Neutrophil (primary cell): ENCODE measurements around the gene ACP5.
"Not testable (repeated sequence)": the region's sequence is repeated elsewhere in the genome, so short reads cannot be mapped to it uniquely, and the experiment has no call there.

ENCODE experiments used
- H3K27ac ChIP-seq: fragments of 200-600 bp; sonication (generic); 2 replicates; pipeline ENCODE4 v1.5.1; 2016; ENCODE audit warnings: mild to moderate bottlenecking, moderate library complexity
- H3K27me3 ChIP-seq: fragments of 200-600 bp; sonication (generic); 2 replicates; pipeline ENCODE4 v1.6.0; 2016; ENCODE audit warnings: mild to moderate bottlenecking
- H3K36me3 ChIP-seq: fragments of 200-600 bp; sonication (generic); 2 replicates; pipeline ENCODE4 v1.5.1; 2017
- H3K4me1 ChIP-seq, 2 experiments: fragments of 200-600 bp in 1 of 2; sonication (generic) in 1 of 2; 1 replicate in 1 of 2; 2 replicates in 1 of 2; pipeline versions ENCODE4 v1.5.1 to v1.6.1; 2013 to 2016; ENCODE audit warnings: low read depth in 1 of 2, low read length in 1 of 2, mild to moderate bottlenecking in 1 of 2, moderate library complexity in 1 of 2; ENCODE audit not compliant: control insufficient read depth in 1 of 2, insufficient read depth in 1 of 2
- H3K4me3 ChIP-seq, 2 experiments: fragments of 200-600 bp in 1 of 2; sonication (generic) in 1 of 2; 1 replicate in 1 of 2; 2 replicates in 1 of 2; pipeline ENCODE4 v1.5.1; 2013 to 2016; ENCODE audit warnings: low read depth in 1 of 2, low read length in 1 of 2, mild to moderate bottlenecking in 1 of 2, moderate library complexity in 1 of 2
- H3K9me3 ChIP-seq: fragments of 200-600 bp; sonication (generic); 2 replicates; pipeline ENCODE4 v1.5.1; 2016
- CTCF ChIP-seq: fragments of 200-600 bp; sonication (generic); IDR thresholded peaks from 2 replicates; pipeline ENCODE4 v1.5.1; 2016; ENCODE audit warnings: antibody characterized with exemption

ACP5 gene

GRCh38 chr19:11576227-11576626 is 1.2 kb downstream of the ACP5 start:
- H3K4me3 ChIP-seq: no peak overlapping the region
- peaks cover 11 to 12% of the 10 kb centered on the region in 2 experiments for H3K4me1 ChIP-seq
- no peaks in the 10 kb centered on the region for H3K9me3 ChIP-seq
- peaks cover 38% of the 10 kb centered on the region for H3K27me3 ChIP-seq
- H3K36me3 ChIP-seq: no peaks in the 10 kb centered on the region
- H3K27ac ChIP-seq: no peak overlapping the region
- no peak for TF ChIP-seq CTCF

DNA sequence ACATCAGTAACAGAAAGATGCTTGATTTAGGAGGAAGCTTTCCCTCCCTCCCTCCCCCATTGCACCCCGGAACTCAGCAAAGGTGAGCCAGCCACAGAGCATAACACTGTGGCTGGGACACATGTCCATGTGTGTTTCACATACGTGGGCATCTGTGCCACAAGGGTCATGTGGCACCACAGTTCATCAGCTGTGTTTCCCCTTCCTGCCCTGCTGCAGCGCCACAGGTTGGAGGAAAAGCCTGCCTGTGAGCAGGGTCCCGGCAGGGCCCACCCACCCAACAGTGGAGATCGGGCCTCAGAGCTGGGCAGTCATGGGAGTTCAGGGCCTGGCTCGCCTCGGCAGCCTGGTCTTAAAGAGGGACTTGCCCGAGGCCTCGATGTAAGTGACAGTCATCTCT is 2.8 kb downstream of the ACP5 start:
- Histone ChIP-seq H3K27ac (no peak overlapping the region), H3K36me3 (no peaks in the 10 kb centered on the region), H3K4me1 (peaks cover 11 to 12% of the 10 kb centered on the region in 2 experiments), H3K27me3 (peaks cover 27% of the 10 kb centered on the region), H3K9me3 (no peaks in the 10 kb centered on the region), H3K4me3 (no peak overlapping the region)
- no peak for TF ChIP-seq CTCF

- H3K4me1 ChIP-seq, H3K9me3 ChIP-seq, H3K36me3 ChIP-seq, H3K27ac ChIP-seq, H3K4me3 ChIP-seq: not testable (repeated sequence)
- peaks cover 18% of the 10 kb centered on the region for H3K27me3 ChIP-seq
These were observed 3.7 kb downstream of the ACP5 start for GRCh38 chr19:11573763-11574162.

DNA sequence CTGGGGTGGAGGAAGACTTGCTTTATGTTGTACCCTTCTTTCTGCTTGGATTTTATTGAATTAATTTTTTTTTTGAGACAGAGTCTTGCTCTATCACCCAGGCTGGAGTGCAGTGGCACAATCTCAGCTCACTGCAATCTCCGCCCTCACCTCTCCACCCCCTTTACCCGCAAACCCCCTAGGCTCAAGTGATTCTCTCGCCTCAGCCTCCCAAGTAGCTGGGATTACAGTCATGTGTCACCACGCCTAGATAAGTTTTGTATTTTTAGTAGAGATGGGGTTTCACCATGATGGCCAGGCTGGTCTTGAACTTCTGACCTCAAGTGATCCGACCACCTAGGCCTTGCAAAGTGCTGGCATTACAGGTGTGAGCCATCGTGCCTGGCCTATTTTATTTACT is 4.1 kb downstream of the ACP5 start:
- not testable (repeated sequence) for H3K4me3 ChIP-seq, H3K36me3 ChIP-seq, H3K4me1 ChIP-seq, H3K27ac ChIP-seq, H3K9me3 ChIP-seq
- H3K27me3 ChIP-seq: peaks cover 14% of the 10 kb centered on the region

GRCh38 chr19:11570039-11570462 is 7.4 kb downstream of the ACP5 start:
- Histone ChIP-seq H3K36me3 (no peaks in the 10 kb centered on the region), H3K27me3 (no peaks in the 10 kb centered on the region), H3K9me3 (no peaks in the 10 kb centered on the region), H3K27ac (no peak overlapping the region), H3K4me1 (no peaks in the 10 kb centered on the region), H3K4me3 (no peak overlapping the region)
- no peak for TF ChIP-seq CTCF

GRCh38 chr19:11566164-11566563 is 11.3 kb downstream of the ACP5 start:
- Histone ChIP-seq H3K27me3 (no peaks in the 10 kb centered on the region), H3K4me3 (no peak overlapping the region), H3K36me3 (no peaks in the 10 kb centered on the region), H3K4me1 (no peaks in the 10 kb centered on the region), H3K9me3 (no peaks in the 10 kb centered on the region), H3K27ac (no peak overlapping the region)
- TF ChIP-seq CTCF: no peak

DNA sequence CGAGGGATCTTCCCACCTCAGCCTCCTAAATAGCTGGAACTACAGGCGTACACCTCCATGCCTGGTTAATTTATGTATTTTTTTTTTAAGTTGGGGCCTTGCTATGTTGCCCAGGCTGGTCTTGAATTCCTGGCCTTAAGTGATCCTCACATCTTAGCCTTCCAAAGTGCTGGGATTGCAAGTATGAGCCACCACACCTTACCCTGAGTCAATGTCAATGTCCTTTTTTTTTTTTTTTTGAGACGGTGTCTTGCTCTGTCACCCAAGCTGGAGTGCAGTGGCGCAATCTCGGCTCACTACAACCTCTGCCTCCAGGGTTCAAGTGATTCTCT is 11.8 kb downstream of the ACP5 start:
- not testable (repeated sequence) for H3K36me3 ChIP-seq, H3K27ac ChIP-seq, H3K27me3 ChIP-seq, H3K4me3 ChIP-seq, H3K9me3 ChIP-seq, H3K4me1 ChIP-seq

GRCh38 chr19:11564082-11564807 is 13.2 kb downstream of the ACP5 start:
- H3K27ac ChIP-seq: not testable (repeated sequence)

More at GRCh38 chr19:11564082-11564807, 13.2 kb downstream of the ACP5 start:
- not testable (repeated sequence) for H3K4me3 ChIP-seq, H3K27me3 ChIP-seq, H3K9me3 ChIP-seq, H3K36me3 ChIP-seq
- peaks cover 13 to 15% of the 10 kb centered on the region in 2 experiments for H3K4me1 ChIP-seq
